Head of caudate nucleus (tissue), 42 donors: Measurements from ENCODE around the gene ANKIB1.
"Not testable (repeated sequence)": the region's sequence is repeated elsewhere in the genome, so short reads cannot be mapped to it uniquely, and the experiment has no call there.

Experiments
- DNase-seq, 42 donors: peaks; one replicate each; pipeline versions ENCODE4 v3.0.0 to v3.0.0-alpha.2; 2020 to 2021; ENCODE audit warnings: mixed read lengths in 7 of 42
- intact Hi-C: fragments of 100-400 bp; cut with DNase I; formaldehyde crosslinking; loops from one replicate; pipeline ENCODE4 v1.15.0; 2022

Gene ANKIB1

GRCh38 chr7:92360387-92360786, 114.6 kb downstream of the ANKIB1 start:
- DNase-seq, result no peak
- intact Hi-C loops, result no loop called here

GRCh38 chr7:92362131-92362530, 116.4 kb downstream of the ANKIB1 start:
- intact Hi-C loops, result no loop called here
- no peak for DNase-seq

- intact Hi-C loops, result no loop called here
Observed at GRCh38 chr7:92366730-92367129, 121.0 kb downstream of the ANKIB1 start.

GRCh38 chr7:92368741-92369140, 123.0 kb downstream of the ANKIB1 start:
- DNase-seq, result peak in 4 of 42 donors; percentile 11 to 48 (median 32)
- intact Hi-C loops, result no loop called here

More at GRCh38 chr7:92366730-92367129, 121.0 kb downstream of the ANKIB1 start:
- no peak for DNase-seq

- DNase-seq, result no peak
- intact Hi-C loops, result no loop called here
Observed at GRCh38 chr7:92375013-92375412, 129.2 kb downstream of the ANKIB1 start.

GRCh38 chr7:92391071-92391470, 145.3 kb downstream of the ANKIB1 start:
- intact Hi-C loops, result no loop called here
- no peak for DNase-seq

GRCh38 chr7:92397542-92397941, 151.8 kb downstream of the ANKIB1 start:
- intact Hi-C loops, result no loop called here
- DNase-seq, result peak in 1 of 42 donors; percentile 66

GRCh38 chr7:92400013-92400412, 154.2 kb downstream of the ANKIB1 start:
- intact Hi-C loops, result no loop called here
- DNase-seq, result no peak

- intact Hi-C loops, result no loop called here
- no peak for DNase-seq
Observed at GRCh38 chr7:92402920-92403759, 157.4 kb downstream of the ANKIB1 start.

- DNase-seq, result no peak
- intact Hi-C loops, result no loop called here
Observed at GRCh38 chr7:92403760-92404074, 157.9 kb downstream of the ANKIB1 start.

- DNase-seq, result peak in 1 of 42 donors; percentile 64
- intact Hi-C loops, result no loop called here
Observed at GRCh38 chr7:92404170-92404614, 158.4 kb downstream of the ANKIB1 start.

GRCh38 chr7:92409357-92409756, 163.6 kb downstream of the ANKIB1 start:
- intact Hi-C loops, result no loop called here
- no peak for DNase-seq

- DNase-seq, intact Hi-C loops: not testable (repeated sequence)
Observed at GRCh38 chr7:92410162-92410561, 164.4 kb downstream of the ANKIB1 start.

- intact Hi-C loops, result no loop called here
- DNase-seq, result no peak
Observed at GRCh38 chr7:92412745-92413144, 167.0 kb downstream of the ANKIB1 start.

GRCh38 chr7:92413550-92413949, 167.8 kb downstream of the ANKIB1 start:
- DNase-seq, result no peak
- intact Hi-C loops, result no loop called here

- no peak for DNase-seq
Observed at GRCh38 chr7:92415225-92415624, 169.5 kb downstream of the ANKIB1 start.

GRCh38 chr7:92417913-92418312, 172.1 kb downstream of the ANKIB1 start:
- DNase-seq, result peak in 6 of 42 donors; percentile 16 to 69 (median 35)
- intact Hi-C loops, result no loop called here

More at GRCh38 chr7:92415225-92415624, 169.5 kb downstream of the ANKIB1 start:
- intact Hi-C loops, result no loop called here

GRCh38 chr7:92421676-92422435, 176.1 kb downstream of the ANKIB1 start:
- DNase-seq, result no peak
- intact Hi-C loops, result loop anchor here (10.0 kb wide), 1 partner anchor 177 kb away; the partner anchor contains the start of genes ANKIB1 and KRIT1

- DNase-seq, result no peak
- intact Hi-C loops, result loop anchor here (10.0 kb wide), 1 partner anchor 178 kb away; the partner anchor contains the start of genes ANKIB1 and KRIT1
Observed at GRCh38 chr7:92422926-92423325, 177.2 kb downstream of the ANKIB1 start.

- no peak for DNase-seq
- intact Hi-C loops, result loop anchor here (10.0 kb wide), 1 partner anchor 179 kb away; the partner anchor contains the start of genes ANKIB1 and KRIT1
Observed at GRCh38 chr7:92423710-92424131, 177.9 kb downstream of the ANKIB1 start.
